ENCODE measurements around the gene GCFC2.

The GCFC2 gene

DNA sequence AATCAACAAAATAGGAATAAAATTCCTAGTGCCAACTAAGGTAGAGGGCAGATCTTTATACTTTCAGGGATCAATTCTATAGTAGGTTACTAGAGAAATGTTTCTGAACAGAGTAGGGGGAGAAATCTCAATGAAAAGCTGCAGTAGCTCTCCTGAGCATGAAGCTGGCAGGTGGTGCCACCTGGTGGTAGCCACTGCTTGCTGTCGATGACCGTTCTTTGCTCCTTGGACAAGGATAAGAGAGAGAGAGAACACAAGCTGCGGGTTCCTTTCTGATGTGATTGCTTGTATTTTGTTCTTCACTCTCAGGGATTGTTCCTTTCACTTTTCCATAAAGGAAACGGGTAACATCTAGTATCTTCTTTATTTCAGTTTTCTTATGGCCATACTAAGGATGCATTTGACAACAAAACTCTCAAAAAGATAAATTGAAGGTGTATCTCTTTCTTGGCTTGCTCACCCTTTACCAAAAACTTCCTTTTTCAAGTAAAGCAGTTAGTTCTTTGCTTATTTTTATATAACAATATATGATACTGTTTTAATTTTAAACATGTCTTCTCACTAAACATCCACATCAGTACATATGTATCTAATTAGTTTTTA lies 82.7 kb downstream of the GCFC2 start:
- ChIA-PET POLR2A (no interaction called here), CTCF (interaction anchor here (0.6 to 15.2 kb wide), 29 partner anchors 9 to 489 kb away, joined by 3 to 452 read pairs (median 4); partner anchors contain the start of genes EVA1A, MRPL19 and TACR1)
- H3K4me3 ChIP-seq (ENCODE audit: low read depth, low read length) = no peak overlapping the region
- no peak for DNase-seq (ENCODE audit: low read depth, low spot score)
- TF ChIP-seq, protein P1, sequence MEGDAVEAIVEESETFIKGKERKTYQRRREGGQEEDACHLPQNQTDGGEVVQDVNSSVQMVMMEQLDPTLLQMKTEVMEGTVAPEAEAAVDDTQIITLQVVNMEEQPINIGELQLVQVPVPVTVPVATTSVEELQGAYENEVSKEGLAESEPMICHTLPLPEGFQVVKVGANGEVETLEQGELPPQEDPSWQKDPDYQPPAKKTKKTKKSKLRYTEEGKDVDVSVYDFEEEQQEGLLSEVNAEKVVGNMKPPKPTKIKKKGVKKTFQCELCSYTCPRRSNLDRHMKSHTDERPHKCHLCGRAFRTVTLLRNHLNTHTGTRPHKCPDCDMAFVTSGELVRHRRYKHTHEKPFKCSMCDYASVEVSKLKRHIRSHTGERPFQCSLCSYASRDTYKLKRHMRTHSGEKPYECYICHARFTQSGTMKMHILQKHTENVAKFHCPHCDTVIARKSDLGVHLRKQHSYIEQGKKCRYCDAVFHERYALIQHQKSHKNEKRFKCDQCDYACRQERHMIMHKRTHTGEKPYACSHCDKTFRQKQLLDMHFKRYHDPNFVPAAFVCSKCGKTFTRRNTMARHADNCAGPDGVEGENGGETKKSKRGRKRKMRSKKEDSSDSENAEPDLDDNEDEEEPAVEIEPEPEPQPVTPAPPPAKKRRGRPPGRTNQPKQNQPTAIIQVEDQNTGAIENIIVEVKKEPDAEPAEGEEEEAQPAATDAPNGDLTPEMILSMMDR (IDR thresholded peaks at IDR 0.05; ENCODE audit: insufficient read depth, low read length, missing control alignments) = peak; percentile 91

DNA sequence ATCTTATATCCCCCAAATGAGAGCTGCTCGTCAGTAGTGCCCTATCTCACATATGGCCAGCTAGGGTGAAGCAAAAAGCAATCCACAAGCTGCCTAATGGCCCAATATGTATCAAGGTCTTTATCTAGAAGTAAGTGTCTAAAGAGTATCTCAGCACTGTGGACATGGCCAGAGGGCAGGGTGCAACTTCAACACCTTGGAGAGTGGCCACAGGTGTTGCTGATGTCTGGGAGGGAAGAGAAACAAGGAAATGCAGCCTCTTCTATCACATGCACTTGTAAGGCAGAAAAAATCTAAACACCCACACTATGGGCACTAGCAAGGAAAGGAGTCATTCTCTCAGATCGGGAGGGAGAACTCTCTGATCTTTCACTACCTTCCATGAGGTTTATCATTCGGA lies 87.8 kb downstream of the GCFC2 start:
- ChIA-PET CTCF (interaction anchor here (0.6 to 8.3 kb wide), 9 partner anchors 12 to 160 kb away, joined by 3 to 171 read pairs (median 4); no protein-coding TSS in a partner anchor), POLR2A (no interaction called here)
- TF ChIP-seq, protein P1 (IDR thresholded peaks at IDR 0.05; ENCODE audit: insufficient read depth, low read length, missing control alignments) = no peak
- H3K4me3 ChIP-seq (ENCODE audit: low read depth, low read length) = no peak overlapping the region
- DNase-seq (ENCODE audit: low read depth, low spot score) = no peak

DNA sequence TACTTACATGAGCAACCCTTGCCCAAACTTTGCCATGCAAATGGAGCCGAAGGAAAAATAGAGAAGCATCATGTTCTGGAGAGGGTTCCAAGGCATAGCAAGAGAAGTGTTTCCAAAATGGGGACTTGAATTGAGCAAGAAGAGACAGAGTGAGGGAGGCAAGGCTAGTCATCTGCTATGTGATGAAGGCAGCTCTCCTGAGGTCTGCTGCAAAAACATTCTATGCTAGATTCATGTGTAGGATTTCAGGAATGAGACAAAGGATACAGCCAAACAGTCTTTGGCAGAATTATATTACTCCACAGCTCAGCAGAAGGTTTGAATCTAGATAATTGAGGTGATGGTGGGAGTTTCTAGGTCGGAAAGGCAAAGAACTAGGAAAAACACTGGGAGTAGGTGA lies 88.2 kb downstream of the GCFC2 start:
- DNase-seq (ENCODE audit: low read depth, low spot score) = no peak
- CTCF ChIA-PET = interaction anchor here (0.8 to 8.3 kb wide), 7 partner anchors 13 to 159 kb away, joined by 3 to 171 read pairs (median 7); no protein-coding TSS in a partner anchor
- POLR2A ChIA-PET = no interaction called here
- TF ChIP-seq, protein P1 (IDR thresholded peaks at IDR 0.05; ENCODE audit: insufficient read depth, low read length, missing control alignments) = no peak
- H3K4me3 ChIP-seq (ENCODE audit: low read depth, low read length) = no peak overlapping the region

DNA sequence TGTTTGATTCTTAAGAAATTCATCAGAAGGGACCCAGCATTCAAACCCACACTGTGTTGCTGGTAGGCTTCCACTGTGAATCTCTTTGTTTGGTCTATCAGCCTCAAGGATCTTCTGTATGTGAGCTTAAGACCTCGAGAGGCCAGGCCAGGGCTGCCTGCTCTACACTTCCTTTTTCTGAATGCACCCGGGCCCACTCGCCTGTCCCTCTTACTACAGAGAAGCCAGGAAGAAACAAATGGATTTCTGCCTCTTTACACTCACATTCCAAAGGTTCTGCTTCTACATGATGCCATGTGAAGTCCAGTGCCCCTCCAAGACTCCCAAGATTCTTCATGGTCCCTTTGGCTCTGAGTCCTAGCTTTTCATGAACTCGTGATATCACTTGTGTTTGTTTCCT lies 89.5 kb downstream of the GCFC2 start:
- TF ChIP-seq, protein P1 (IDR thresholded peaks at IDR 0.05; ENCODE audit: insufficient read depth, low read length, missing control alignments) = no peak
- POLR2A ChIA-PET = no interaction called here
- CTCF ChIA-PET = interaction anchor here (1.1 to 8.3 kb wide), 6 partner anchors 9 to 158 kb away, joined by 3 to 171 read pairs (median 11); no protein-coding TSS in a partner anchor
- DNase-seq (ENCODE audit: low read depth, low spot score) = no peak
- no peak overlapping the region for H3K4me3 ChIP-seq (ENCODE audit: low read depth, low read length)

DNA sequence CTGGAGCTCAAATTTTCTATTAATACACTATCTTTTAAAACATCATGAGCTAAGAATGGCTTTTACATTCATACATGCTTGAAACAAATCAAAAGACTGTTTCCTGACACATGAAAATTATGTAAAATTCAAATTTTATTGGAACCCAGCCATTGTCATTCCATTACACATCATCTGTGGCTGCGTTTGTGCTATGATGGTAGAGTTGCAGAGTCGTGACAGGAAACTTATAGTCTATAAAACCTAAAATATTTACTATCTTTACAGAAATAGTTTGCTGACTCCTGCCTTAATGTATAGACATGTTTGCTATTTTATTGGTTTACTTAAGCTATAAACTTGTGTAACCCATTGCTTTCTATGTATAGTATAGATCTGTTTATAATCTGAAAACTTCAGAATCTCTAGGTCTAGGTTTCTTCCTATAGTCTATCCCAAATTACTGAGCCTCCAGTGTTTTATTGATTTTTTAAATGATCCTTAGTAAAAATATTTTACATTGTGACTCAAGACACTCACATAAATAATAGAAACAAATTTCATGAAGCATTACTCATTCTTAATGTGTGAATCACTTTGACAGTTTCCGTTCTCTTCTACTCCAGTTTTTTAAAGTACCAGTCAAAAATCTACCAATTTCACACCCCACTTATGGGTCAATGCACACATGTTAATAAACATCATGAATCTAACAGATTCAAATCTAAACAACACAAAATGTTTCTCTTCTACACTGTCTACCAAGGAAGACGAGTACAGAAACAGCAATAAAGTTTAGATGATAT lies 90.6 kb downstream of the GCFC2 start:
- TF ChIP-seq, protein P1 (IDR thresholded peaks at IDR 0.05; ENCODE audit: insufficient read depth, low read length, missing control alignments) = no peak
- ChIA-PET POLR2A (interaction anchor here (0.7 kb wide), 1 partner anchor 13 kb away, joined by 3 read pairs; no protein-coding TSS in a partner anchor), CTCF (interaction anchor here (0.9 to 8.3 kb wide), 7 partner anchors 8 to 157 kb away, joined by 3 to 171 read pairs (median 15); no protein-coding TSS in a partner anchor)
- no peak overlapping the region for H3K4me3 ChIP-seq (ENCODE audit: low read depth, low read length)
- no peak for DNase-seq (ENCODE audit: low read depth, low spot score)

DNA sequence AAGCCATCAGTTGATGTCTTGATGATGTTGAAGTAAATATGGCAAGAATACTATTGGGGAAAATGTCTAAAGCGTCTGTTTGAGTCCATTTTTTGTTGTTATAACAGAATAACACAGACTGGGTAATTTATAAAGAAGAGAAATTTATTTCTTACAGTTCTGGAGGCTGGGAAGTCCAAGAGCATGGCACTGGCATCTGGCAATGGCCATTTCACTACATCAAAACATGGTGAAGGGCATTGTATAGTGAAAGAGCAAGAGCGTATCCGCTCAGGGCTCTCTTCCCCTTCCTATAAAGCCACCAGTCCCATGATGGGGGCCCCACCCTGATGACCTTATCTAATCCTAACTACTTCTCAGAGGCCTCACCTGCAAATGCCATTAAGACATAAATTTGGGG lies 93.8 kb downstream of the GCFC2 start:
- ChIA-PET POLR2A (no interaction called here), CTCF (no interaction called here)

More for the DNA sequence above, 93.8 kb downstream of the GCFC2 start:
- no peak for DNase-seq (ENCODE audit: low read depth, low spot score)
- H3K4me3 ChIP-seq (ENCODE audit: low read depth, low read length) = no peak overlapping the region
- TF ChIP-seq, protein P1 (IDR thresholded peaks at IDR 0.05; ENCODE audit: insufficient read depth, low read length, missing control alignments) = no peak

Data from AG04449 (cell line).